Activated CD4-positive, alpha-beta T cell treated with anti-CD3 and anti-CD28 coated beads for 4 hours (primary cell): ENCODE measurements around the gene EPHA10.
"Not testable (repeated sequence)": the region's sequence is repeated elsewhere in the genome, so short reads cannot be mapped to it uniquely, and the experiment has no call there.

Source experiments
- DNase-seq, 2 donors: peaks; one replicate each; pipeline ENCODE4 v3.0.0-alpha.2; 2020

EPHA10 gene

GRCh38 chr1:37767488-37767887 lies 2.6 kb upstream of the EPHA10 start:
- DNase-seq = no peak

DNA sequence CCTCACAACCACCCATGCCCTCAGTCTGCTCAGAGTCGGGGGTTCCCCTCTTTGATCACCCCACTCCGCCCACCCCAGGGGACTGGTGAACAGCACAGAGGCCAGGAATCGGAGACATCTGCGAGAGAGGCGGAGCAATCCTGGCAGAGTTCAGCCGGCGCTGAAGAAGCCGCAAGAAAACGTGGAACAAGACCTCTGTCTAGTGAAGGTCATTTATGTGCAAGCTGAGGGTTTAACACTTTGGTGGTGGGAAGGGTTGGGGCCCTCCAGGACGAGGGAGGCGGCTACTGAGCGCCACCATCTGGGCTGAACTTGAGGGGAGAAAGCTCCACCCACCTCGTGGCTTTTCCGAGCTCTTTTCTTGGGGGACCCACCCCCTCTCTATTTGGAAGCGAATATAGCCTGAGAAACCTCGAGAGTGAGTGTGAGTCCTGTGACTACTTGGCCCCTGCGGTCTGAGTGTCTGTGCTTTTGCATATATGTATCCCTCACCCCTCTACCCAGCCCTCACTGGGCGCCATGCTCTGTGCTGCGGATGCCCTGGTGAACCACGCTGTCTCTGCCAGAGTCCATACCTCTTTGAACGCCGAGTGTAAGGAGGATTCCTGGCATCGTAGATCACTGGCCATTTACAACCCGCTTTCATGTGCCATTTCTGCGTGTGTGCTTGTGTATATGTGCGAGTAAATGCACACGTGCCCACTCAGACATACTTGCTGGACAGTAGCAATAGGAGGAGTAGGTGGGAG lies 1.2 kb upstream of the EPHA10 start:
- DNase-seq = peak; percentile 14 to 21

DNA sequence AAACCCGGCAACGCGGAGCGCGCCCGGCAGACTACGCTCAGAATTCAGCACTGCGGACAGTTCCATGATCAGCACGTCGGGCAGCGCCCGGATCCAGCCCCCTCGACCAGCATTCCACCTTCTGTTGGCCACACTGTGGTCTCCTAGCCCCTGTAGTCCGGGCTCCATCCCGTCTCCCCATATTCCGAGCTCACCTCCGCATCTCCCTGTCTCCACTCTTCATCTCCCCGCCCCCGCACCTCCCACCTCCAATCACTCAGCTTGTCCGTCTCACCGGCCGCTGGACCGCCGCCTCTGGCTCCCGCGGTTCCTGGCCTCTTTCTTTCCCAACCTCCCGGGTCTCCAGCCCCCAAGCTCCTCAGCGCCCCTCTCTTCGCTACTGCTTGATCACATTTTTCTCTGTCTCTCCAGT lies 500 bp downstream of the EPHA10 start:
- no peak for DNase-seq

- no peak for DNase-seq
These were observed 1.0 kb downstream of the EPHA10 start for GRCh38 chr1:37763791-37764413.

DNA sequence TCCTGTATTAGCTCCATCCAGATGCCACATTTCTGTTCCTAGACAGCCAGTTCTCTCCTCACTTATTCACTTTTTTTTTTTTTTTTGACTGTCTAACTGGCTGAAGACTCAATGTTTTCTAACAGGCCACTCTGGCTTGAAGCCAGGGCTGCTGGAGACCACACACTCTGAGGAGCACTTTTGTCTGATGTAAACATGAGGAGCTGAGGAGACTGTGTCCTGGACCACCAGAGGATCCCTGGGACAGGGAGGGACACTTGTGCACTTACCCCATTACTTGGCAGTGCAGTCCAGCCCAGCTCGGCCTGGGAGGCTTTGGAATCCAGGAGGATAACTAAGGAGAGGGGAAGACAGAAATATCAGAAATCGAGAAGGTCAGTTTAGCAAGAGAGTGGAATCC lies 2.4 kb downstream of the EPHA10 start:
- DNase-seq = no peak

- no peak for DNase-seq
These were observed 3.4 kb downstream of the EPHA10 start for GRCh38 chr1:37761416-37762095.

GRCh38 chr1:37759451-37759850 lies 5.5 kb downstream of the EPHA10 start:
- no peak for DNase-seq

DNA sequence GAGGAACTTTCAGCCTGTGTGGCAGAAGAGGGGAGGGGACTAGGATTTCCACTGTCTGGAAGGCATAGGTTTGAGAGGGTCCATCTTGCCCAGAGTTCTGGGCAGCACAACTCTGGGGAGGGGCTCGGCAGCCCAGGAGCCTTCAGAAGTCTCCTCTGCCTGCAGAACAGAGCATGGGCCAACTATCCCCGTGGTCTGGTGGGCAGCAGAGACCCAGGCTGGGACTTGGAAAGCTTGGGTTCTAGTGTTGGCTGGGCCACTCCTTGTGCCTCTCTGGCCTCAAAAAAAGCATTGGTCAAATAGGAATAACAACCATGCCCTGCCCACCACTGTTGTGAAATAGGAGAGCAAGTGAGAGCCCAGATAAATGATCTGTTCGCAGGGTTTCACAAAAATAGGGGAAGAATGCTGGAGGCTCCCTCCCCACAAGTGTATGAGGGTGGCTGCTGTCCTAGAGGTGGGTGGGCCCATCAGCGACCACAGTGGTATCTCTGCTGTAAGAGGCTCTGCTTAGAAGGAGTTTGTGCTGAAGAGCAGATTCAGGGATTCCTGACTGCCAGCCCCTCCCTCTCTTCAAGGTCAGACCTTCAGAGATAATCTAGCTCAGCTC lies 8.9 kb downstream of the EPHA10 start:
- DNase-seq = no peak

DNA sequence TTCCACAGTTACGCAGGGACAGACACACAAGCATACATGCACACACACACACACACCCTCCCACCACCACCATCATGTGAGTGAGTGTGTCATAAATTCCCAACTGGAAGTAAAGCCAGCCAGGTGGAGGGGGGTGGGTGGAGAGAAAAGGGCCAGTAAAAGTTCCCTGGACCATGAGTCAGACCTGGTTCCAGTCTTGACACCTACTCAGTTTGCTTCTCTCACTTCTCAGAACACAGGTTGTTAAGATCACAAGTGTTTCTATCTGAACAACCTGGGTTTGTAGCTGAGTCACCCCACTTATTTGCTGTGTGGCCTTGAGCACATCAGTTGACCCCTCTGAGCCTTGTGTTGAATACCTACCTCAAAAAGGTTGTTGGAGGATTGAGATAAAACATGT lies 9.6 kb downstream of the EPHA10 start:
- no peak for DNase-seq

DNA sequence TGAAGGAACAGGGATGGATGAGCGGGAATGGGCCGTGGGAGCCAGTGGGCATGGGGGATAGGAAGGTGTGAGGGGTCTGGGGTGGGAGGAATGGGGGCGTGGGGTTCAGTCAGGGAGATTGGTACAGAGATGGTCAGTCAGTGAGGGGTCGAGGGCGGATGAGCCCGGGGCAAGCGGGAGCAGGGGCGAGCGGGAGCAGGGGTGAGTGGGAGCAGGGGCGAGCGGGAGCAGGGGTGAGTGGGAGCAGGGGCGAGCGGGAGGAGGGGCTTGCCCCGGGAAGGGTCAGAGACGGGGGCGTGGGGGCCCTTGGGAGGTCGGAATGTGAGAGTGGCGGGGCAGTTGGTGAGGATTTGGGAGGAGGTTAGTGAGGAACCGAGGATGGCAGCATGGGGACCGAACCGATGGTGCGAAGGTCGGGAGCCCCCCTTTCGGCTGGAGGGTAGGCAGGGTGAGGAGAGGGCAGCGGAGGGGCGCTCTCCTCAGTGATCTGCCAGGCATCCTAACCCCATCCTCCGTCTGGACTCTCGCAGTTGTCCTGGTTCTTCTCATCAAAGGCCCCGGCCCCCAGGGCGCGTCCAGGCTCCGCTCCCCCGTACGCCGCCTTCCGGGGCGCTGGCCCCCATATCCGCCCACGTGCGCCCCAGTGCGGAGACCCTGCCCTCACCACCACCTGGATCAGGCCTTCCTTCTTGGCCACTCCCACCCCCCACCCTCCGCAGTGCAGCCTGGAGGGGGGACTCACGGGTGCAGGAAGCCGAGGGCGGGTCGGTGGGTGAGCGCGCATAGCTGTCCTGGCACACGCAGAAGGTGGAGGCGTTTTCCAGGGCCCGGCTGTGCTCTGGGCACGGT lies 11.2 kb downstream of the EPHA10 start:
- DNase-seq = no peak

- DNase-seq = no peak
These were observed 12.1 kb downstream of the EPHA10 start for GRCh38 chr1:37752583-37753471.

- no peak for DNase-seq
These were observed 12.7 kb downstream of the EPHA10 start for GRCh38 chr1:37752213-37752582.

GRCh38 chr1:37748565-37748964 lies 16.4 kb downstream of the EPHA10 start:
- DNase-seq = no peak

GRCh38 chr1:37746806-37747205 lies 18.1 kb downstream of the EPHA10 start:
- DNase-seq = no peak

- no peak for DNase-seq
These were observed 23.3 kb downstream of the EPHA10 start for GRCh38 chr1:37741662-37742061.

DNA sequence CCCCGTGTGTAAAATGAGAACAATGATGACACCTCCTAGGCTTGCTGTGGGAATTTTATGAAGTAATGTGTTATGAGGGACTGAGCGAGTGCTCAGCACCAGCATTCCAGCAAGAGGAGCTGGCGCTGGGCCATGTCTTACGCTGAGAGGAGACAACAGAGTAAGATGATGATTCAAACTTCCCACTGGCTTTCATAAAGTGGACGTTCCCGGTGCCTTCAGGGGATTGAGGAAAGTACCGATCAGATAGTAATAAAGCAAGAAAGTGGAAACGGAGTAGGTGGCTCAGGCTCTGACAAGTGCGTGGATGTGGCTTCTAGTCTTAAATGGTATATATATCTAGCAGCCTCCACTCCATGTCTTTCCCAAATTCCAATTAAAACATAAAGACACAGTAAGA lies 23.8 kb downstream of the EPHA10 start:
- DNase-seq = no peak

DNA sequence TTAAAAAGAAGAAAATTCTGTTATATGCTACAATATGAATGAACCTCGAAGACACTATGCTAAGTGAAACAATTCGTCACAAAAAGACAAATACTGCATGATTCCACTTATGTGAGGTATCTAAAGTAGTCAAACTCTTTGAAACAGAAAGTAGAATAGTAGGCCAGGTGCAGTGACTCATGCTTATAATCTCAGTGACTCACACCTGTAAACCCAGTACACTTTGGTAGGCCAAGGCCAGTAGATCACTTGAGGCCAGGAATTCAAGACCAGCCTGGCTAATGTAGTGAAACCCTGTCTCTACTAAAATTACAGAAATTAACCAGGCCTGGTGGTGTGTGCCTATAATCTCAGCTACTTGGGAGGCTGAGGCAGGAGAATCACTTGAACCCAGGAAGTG lies 25.7 kb downstream of the EPHA10 start:
- no peak for DNase-seq

GRCh38 chr1:37738619-37739018 lies 26.3 kb downstream of the EPHA10 start:
- not testable (repeated sequence) for DNase-seq

DNA sequence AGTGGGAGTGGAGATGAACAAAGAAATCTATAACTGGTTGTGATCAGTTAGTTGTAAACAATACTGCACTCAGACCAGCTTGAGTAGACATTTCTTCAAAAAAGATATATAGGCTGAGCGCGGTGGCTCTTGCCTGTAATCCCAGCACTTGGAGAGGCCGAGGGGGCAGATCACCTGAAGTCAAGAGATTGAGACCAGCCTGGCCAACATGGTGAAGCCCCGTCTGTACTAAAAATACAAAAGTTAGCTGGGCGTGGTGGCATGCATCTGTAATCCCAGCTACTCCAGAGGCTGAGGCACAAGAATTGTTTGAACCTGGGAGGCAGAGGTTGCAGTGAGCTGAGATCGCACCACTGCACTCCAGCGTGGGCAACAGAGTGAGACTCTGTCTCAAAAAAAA lies 26.9 kb downstream of the EPHA10 start:
- DNase-seq = not testable (repeated sequence)

DNA sequence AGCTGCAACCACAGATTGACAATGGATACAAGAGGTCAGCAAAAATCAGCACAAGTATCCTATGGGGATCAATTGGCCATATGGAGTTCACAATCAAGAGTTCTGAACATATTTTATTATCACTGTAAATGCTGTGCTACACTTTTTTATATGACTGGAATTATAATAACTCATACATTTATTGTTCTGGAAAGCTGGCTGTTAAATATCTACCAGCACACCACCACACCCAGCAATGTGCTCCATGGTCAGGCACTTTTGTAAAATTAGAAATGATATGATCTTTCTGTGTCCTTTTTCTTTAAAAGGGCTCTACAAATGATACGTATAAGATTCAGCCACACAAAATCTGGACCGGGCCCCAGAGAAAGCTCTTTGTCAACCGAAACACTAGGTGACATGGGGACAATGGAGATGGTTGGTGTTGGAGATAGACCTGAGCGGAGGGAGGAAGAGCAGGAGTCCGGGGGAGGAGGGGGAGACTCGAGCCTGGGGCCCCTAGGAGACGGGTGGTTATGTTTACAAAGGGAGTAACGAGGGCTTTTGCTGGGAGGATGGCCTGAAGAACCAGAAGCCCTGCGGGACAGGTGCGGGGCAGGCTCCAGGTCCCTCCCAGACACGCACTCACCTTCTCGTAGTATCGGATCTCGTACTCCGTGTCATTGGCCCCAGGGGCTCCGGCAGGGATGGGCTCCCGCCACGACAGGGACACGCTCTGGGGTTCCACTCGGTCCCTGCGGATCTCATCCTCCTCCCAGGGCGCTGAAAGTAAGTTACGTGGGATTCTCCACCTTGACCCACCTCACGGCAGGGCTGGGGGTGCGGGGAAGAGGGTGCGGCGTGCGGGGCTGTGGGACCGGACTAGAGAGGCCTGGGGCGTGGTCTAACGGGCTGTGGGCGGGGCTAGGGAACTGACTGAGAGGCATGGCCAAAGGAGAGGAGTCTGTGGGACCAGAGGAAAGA lies 30.0 kb downstream of the EPHA10 start:
- no peak for DNase-seq
